GM13977 (cell line): Measurements from ENCODE around the gene FSTL4.

Source experiments
- DNase-seq: peaks from one replicate; pipeline ENCODE4 v3.0.0; 2012; ENCODE audit warnings: low spot score
- in situ Hi-C: fragments of 300-500 bp; cut with MboI; formaldehyde crosslinking; loops from one replicate; pipeline ENCODE4 v1.12.0; 2022; ENCODE audit warnings: low sequenced_read_pairs, low pct_unique_long_range_greater_than_20kb, mixed read lengths, inconsistent platforms; ENCODE audit not compliant: unreplicated experiment
- TF ChIP-seq, protein P1 (sequence below): IDR thresholded peaks from 2 replicates; pipeline ENCODE4 v1.5.1; 2012; ENCODE audit warnings: mild to moderate bottlenecking, control low read depth; ENCODE audit not compliant: insufficient read depth; ENCODE audit errors: extremely low read depth, missing control alignments

FSTL4 gene

GRCh38 chr5:133603711-133604110 is 8.6 kb downstream of the FSTL4 start:
- TF ChIP-seq, protein P1, sequence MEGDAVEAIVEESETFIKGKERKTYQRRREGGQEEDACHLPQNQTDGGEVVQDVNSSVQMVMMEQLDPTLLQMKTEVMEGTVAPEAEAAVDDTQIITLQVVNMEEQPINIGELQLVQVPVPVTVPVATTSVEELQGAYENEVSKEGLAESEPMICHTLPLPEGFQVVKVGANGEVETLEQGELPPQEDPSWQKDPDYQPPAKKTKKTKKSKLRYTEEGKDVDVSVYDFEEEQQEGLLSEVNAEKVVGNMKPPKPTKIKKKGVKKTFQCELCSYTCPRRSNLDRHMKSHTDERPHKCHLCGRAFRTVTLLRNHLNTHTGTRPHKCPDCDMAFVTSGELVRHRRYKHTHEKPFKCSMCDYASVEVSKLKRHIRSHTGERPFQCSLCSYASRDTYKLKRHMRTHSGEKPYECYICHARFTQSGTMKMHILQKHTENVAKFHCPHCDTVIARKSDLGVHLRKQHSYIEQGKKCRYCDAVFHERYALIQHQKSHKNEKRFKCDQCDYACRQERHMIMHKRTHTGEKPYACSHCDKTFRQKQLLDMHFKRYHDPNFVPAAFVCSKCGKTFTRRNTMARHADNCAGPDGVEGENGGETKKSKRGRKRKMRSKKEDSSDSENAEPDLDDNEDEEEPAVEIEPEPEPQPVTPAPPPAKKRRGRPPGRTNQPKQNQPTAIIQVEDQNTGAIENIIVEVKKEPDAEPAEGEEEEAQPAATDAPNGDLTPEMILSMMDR: no peak
- DNase-seq: no peak
- in situ Hi-C loops: no loop called here

- in situ Hi-C loops: no loop called here
- TF ChIP-seq, protein P1: no peak
Observed at GRCh38 chr5:133602835-133603380, 9.4 kb downstream of the FSTL4 start.

DNA sequence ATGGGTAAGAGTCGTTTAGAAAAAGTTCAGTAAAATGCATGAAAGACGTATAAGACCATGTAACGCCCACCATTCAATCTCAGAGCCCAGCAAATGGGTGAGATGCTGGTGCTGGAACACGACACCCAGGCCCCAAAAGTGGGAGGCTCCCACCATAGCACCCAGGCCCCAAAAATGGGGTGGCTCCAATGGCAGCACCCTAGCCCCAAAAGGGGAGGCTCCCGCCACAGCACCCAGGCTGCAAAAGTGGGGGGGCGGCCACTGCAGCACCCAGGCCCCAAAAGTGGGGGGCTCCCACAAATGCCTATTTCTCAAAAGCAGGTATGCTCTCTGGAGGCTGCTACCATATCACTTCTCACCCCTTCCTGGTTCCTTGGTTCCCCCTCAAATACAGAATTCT is 12.7 kb downstream of the FSTL4 start:
- in situ Hi-C loops: no loop called here
- DNase-seq: no peak
- TF ChIP-seq, protein P1: no peak

More at GRCh38 chr5:133602835-133603380, 9.4 kb downstream of the FSTL4 start:
- DNase-seq: no peak

DNA sequence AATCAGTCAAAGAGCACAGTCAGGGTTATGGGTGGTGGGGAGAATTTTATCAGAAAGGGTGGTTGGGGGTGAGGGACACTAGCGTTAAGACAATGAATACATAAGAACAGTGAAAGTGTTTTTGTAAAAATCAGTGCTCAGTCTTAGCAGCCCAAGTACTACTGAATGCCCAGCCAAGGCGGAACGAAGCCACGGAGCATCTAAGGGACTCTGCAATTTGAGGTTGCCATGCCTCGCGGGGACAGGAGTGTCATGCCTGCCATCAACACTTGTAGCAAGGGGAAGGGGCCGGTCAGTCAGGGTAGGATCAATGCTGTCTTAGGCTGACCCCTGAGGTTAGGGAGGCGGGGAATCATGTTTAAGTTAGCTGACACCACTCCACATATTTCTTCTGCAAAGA is 13.3 kb downstream of the FSTL4 start:
- DNase-seq: no peak
- in situ Hi-C loops: no loop called here

DNA sequence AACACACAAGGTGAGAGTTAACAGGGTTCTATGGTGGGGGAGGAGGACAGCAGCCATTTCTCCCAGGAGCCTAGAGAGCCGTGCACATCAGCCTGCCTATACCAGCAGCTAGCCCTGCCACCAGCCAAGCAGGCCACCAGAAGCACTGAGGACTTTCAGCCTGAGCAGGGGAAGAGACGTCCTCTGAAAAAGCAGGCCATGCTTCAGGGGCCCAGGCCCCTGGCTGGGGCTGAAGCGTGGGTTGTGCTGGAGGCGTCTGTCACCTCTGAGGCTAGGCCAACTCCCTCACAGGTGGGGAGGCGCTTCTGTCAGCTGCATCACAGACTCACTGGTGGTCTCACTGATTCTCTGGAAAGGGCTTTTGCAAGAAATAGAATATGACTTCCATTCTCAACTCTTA is 16.3 kb downstream of the FSTL4 start:
- in situ Hi-C loops: no loop called here
- TF ChIP-seq, protein P1: no peak
- DNase-seq: no peak

More for the DNA sequence above, 13.3 kb downstream of the FSTL4 start:
- TF ChIP-seq, protein P1: no peak

DNA sequence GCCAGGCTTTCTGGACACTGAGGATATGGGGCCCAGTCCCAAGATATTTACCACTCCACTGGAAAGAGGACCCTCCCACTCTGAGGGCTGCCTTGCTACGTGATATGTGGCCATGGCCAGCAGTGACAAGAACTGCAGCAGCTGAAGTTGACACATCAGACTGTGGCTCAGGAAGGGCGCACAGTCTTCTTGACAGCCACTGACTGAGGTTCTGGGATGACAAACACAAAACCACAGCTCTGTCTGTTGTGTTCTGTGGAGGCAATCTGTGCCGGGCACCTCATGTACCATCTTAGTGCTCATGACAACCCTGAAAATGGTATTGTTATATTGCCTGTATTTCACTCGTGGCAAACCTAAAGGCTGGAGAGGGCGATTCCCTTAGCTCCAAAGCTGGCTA is 16.9 kb downstream of the FSTL4 start:
- TF ChIP-seq, protein P1: no peak

DNA sequence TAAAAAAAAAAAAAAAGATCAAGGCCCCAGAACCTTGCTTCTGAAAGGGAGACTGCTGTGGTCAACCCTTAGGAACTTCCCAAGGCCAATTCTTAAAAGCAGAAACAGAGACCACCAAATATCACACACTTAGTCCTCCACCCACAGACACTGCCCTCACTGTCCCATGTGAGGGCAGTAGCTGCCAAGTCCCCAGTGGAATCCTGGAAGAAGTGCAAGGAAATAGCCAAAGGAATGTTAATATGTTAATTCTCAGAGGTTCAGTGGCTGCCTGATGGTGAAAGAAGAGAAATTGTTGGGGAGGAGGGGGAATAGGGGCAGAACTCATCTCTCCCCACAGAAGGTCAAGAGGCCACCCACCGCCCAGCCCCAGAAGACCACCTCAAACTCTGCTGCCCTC is 23.1 kb downstream of the FSTL4 start:
- TF ChIP-seq, protein P1: no peak

More for the DNA sequence above, 16.9 kb downstream of the FSTL4 start:
- no peak for DNase-seq
- in situ Hi-C loops: no loop called here

More for the DNA sequence above, 23.1 kb downstream of the FSTL4 start:
- DNase-seq: no peak
- in situ Hi-C loops: no loop called here
